Stimulated activated CD8-positive, alpha-beta memory T cell treated with anti-CD3 and anti-CD28 coated beads, Interleukin-12 subunit alpha, Interleukin-12 subunit beta, amount 100 ng/mL, for 1 hour (primary cell): Measurements from ENCODE around the gene SLC43A3.

Experiments
- DNase-seq: peaks from one replicate; pipeline ENCODE4 v3.0.0-alpha.2; 2020; ENCODE audit warnings: low read depth

SLC43A3 gene

DNA sequence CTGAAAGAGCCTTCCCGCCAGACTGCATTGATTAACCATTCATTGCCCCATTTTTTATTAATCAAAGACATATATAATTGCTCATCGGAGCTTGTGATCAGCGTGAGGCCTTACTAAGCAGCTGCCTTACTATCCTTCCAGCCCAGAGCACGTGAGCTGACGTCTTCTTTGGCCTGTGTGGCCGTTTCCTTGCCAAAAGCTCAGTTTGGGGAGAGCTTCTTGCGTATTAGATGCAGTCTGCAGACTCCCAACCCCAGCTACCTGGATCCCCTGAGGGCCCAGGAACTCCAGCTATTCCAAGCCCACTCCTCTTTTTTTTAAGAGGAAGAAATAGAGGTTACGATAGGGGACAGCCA is 784 bp upstream of the SLC43A3 start:
- DNase-seq = no peak

DNA sequence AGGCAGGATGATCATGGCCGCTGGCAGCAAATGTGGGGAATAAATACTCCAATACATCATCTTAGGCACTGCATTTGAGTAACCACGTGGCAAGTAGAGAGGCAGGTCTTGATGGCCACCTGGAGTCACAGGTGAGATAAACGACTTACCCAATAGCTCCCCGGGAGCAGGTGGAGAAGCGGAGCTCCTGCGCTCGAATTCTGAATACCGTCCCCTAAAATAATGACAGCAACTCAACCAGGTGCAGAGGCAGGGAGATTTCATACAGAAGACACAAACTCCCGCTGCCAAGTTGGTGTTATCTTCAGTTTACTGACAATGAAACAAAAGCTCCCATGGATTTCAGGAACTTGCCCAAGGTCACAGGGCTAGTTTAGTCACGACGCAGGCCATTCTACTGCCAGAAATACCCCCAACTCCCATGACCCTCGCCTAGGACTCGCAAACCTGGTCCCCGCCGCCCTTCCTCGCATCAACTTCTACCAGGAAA is 437 bp downstream of the SLC43A3 start:
- no peak for DNase-seq

DNA sequence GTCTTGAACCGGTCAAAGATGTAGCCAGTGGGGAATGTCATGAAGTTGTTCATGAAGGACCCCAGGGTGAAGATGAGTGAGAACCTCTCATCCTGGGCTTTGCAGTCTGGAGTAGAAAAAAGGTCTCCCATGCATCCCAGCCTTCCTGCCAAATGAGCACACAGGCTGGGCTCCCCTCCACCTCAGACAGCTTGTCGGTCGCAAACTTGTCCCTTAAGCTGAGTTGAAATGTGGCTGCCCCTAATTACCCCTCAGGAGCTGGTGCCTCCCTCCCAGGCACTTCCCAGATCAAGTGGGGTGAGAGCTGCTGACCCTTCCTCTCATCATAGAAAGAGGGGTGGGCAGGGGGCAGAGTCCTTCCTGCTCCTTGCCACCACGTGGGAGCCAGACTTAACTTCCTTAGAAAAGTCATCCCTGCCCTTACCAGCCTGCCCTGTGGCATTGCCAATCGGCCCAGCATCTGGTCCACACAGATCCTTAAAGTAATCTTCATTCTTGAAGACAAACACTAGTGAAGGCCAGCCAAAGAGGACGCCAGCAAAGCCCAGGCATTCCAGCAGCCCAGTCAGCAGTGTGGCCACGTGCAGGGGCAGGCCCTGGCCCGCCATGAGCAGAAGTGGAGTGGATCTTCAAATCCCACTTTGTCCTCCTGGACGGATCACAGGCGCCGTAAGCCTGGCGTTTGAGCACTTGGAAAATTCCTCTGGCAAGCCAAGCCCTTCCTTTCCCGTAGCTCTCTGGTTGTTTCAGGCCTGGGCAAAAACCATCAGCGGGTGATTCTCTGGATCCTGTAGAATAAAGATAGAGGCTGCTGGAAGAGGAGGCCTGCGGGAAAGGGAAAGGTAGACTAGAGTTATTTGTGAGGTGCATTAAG is 1.1 kb downstream of the SLC43A3 start:
- DNase-seq = no peak

DNA sequence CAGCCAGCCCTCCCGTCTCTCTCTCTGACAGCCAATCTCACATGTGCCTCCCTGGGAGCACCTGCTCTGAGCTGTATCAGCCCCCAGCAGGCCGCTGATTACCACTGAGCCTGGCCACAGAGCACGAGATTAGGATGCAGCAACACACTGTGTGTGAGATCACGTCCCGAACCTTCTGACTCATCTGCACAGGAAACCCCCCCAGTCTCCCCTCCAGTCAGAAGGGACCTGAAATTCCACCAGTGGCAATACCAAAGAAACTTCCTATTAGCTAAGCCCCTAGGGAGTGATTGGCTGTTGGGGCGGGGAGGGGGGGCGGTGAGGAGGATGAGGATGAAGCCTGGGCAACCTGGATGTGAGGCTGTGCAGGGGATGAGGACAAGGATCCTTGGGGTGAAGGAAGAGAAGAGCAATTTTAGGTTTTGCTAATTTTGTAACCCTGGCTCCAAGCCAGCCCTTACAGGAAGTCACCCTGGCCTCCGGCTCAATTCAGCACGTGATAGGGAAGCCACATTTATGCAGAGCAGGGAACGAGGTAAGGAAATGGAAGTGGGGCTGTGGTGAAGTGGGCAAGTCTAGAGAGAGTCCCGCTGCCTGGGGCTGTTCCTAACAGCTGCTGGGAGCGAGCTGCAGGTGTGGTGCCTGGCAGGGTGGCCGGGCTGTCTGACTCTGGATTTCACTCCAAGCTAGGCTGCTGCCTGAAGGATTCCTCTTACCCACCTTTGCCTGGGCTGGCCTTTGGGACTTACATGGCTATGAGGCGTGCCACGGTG is 1.9 kb downstream of the SLC43A3 start:
- DNase-seq = peak; percentile 80

DNA sequence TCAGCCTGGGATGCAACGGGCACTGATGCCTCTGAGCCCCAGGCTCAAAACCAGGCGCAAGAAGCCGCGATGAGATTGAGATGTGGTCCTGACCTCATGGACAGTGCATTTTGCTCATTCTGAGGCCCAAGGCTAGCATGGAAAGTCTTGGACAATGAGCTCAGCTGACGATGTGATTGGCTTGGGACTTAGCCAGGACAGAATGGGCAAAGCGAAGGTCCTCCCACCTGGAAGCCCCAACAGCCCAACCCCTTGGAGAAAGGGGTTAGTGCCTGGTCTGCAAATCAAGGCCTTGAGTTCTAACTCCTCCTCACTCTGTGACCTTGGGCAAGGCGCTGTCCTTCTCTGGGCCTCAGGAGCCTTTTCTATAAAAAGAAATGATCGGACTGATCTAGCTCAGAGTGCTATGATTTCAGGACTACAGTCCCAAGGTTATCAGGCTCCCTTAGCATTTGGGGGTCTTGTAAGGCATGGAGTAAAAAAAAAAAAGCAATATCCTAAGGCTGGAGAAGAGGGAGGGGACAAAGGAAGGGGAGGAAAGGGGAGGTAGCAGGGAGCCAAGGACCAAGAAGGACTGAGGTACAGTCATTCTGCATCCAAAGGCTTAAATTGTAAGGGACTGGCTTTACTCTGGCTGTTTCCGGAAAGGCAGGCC is 2.7 kb downstream of the SLC43A3 start:
- DNase-seq = no peak

DNA sequence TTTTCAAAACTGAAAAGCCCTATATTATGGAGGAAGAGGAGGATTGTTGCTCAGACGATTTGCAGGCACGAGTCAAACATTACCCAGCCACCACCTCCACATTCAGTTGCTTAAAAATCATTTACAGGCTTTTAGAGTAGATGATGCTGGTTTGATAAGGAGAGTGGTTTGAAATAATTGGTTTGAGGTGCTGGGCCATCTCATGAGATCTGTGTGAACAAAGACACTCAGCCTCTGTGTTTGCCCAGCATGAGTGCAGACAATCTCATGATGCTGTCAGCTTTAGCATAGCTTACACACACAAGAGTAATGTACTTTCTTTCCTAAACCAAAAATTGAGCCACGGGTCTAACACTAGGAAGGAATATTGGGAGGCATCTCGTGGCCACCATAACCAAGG is 4.3 kb downstream of the SLC43A3 start:
- DNase-seq = no peak

DNA sequence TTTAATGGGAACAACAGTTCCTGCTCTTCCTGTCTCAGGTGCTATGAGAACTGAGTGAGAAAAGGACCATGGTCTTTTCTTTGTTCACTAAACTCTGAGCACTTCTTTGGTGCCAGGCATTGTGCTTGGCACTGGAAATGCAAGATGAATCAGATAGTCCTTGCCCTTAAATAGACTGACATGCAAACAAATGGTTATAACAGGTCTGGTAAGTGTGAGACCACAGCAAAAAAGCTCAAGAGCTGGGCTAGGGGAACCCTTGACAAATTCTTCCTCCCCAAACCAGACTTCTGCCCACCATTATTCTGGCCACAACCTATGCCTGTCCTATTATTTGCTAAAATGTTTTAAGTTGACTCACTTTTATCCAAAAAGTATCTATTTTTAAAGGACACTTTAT is 5.1 kb downstream of the SLC43A3 start:
- no peak for DNase-seq

DNA sequence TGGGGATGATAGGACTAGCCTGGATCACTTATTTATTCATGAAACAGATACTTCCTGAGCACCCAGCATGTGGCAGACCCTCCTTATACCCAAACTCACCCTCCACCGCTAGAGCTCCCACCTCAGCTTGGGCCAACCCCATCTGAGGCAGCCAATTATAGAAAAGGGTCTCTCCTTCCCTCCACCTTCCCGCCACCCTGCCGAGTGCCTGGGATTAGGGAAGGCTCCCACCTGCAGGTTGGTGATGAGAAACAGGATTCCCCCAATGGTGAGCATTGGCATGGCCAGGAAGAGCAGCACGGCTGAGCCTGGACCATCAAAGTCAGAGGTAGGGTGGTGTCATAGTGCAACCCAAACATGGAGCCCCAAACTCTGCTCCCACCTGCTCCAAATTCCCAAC is 5.9 kb downstream of the SLC43A3 start:
- DNase-seq = no peak

DNA sequence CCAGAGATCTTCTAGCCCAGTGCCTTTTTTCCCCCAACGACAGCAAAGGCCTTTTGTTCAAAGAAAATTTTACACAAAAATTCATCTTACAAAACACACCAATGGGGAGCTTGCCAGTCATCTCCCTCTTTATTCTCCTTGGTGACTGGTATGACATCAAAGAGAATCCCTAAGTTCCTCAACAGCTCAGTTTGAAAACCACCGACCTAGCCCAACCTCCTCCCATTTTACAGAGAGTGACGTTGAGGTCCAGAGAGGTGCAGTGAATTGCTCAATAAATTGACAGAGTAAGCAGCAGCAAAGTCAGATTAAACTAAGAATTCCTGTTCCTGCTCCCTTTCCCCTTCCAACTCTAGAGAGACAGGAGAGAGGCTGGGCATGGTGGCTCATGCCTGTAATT is 7.8 kb downstream of the SLC43A3 start:
- no peak for DNase-seq

DNA sequence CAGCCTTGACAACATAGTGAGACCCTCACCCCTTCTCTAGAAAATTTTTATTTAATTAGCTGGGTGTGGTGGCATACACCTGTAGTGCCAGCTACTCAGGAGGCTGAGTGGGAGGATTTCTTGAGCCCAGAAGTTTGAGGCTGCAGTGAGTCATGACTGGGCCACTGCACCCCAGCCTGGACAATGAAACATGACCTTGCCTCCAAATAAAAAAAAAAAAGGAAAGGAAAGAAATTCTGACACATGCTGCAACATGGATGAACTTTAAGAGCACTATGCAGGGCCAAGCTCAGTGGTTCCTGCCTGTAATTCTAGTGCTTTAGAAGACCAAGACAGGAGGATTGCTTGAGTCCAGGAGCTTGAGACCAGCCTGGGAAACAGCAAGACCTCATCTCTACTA is 8.8 kb downstream of the SLC43A3 start:
- DNase-seq = no peak

DNA sequence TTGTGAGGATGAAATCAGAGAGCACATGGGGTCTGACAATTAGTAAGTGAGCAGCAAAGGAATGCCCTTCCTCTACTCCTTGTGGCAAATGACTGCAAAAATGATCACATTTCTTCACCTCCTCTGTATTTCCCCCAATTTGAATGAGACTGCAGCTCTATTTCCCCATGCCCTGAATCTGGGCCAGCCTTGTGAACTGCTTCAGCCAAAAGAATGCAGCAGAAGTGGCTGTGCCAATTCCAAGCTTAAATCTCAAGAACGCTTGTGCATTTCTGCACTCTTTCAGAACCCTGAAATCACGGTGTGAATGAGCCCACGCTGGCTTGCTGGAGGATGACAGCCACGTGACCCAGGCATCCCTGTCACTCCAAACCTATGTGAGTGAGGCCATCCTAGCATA is 9.9 kb downstream of the SLC43A3 start:
- no peak for DNase-seq

DNA sequence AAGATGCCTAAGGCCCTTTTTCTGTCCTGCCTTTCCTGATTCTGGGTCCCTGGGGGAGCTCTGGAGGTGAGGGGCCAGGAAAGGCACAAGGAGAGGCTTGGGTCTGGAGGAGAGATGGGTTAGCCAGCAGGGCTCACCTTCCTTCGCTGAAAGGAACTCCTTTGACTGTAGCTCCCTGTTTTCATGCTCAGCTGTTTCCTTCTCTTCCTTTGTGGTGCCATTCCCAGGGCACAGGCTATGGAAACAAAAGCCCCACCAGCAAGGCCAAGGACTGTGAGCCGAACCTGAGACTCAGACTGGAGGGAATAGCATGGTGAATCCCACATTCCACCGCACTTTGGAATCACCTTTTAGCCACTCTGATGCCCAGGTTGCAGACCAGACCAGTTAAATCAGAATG is 10.5 kb downstream of the SLC43A3 start:
- DNase-seq = no peak

DNA sequence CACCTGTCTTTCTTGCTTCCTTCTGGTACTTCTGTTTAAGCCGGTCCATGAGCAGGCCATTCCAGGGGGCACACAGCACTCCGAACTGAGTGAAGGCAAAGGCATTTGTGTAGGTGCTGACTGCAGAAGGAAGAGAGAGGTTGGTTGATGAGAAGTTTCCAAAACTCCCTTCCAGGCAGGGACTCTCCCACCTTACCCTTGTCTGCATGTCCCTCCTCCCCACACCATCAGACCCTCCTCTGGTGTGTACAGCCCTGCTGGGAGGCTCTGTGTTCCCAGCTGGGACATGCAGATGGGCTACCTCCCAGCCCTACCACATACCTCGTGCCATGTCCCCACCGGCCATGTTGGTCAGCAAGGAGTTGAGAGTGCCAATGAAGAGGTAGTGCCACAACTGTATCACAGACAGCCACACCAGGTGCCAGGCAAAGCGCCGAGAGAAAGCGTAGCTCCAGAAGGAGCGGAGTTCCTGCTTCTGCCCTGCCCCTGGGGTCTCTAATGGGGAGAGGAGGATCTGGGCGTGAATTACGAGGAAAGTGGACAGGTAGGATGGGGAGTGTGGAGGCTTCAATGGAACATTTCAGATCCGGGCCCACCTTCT is 12.2 kb downstream of the SLC43A3 start:
- no peak for DNase-seq

DNA sequence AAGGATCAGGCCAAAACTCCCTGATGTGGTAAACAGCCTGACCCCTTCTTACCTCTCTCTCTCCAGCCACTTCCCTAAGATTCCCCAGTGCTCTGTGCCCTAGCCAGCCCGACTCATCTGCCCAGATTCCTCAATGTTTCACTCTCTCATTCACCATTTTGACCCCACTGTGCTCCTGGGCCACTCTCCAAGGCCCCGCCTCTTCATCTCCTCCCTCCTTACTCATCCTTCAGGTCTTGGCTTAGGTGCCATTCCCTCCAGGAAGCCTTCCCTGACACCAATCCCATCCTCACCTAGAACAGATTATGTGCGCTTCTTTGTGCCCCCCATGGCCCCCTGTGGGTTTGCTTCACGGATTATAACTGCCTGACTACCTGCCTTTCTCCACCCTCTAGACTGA is 13.2 kb downstream of the SLC43A3 start:
- no peak for DNase-seq

DNA sequence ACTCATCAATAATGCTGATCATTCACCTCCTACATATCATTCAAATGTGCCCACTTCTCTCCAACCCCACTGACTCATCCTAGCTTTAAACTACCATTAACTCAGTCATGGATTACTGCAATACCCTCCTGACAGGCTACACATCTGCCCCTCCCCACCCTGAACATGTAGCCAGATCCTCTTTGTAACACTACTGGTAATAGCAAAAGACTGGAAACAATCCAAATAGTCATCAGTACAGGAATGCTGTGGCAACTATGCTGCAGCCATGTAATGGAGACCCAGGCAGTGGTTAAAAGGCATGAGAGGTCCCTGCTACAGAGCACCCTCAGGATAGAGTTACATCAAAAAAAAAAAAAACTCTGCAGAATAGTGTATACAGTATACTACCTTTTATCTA is 16.6 kb downstream of the SLC43A3 start:
- DNase-seq = no peak

DNA sequence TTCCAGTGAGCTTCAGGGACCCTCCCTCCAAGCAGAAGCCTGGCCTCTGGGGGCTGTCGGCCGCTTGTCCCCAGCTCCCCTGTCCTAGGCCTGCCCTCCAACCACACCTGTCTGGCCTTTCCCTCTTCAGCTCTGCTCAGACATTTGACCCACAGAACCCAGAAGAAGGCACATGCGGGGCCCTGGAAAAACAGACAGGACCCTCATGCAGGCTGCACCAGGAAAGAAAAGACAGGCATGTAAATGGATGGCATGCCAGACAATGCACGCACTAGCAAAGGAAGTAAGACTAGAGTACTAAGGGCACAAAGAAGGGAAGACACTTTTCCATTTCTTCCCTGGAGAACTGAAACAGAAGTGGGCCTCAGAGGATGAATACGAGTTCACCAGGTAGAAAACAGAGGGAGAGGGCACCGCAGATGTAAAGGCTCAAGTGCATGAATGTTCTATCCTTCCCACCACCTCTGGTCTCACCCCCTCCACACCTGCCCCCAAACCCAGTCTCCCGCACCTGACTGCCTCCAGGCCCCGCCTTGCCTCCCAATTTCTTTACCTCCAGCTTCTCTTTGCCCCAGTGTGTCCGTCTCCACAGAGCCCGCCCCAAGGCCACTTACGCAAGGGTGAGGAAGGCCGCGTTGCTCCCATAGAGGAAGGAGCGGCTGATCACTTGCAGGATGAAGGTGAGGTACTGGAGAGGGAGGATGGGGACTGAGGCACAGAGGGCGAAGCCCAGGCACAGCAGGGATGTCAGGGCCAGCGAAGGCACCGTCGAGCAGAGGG is 17.4 kb downstream of the SLC43A3 start:
- DNase-seq = no peak

DNA sequence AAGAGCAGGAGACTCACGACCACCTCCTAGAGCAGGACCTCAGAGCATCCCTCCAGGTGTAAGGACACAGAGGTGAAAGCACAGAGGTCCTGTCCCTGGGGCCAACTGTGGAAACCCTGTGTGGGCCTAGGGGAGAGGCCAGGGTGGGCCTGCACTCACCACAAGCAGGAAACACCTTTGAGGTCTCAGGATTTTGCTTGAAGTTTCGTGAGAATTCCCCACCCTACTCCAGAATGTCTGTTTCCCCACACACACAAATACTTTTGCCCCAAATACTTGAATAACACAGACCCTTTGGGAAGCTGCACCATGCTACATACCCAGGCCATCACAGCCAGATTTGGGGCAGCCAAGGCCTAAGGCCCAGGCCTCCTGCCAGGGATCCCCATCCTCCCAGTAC is 18.1 kb downstream of the SLC43A3 start:
- no peak for DNase-seq

DNA sequence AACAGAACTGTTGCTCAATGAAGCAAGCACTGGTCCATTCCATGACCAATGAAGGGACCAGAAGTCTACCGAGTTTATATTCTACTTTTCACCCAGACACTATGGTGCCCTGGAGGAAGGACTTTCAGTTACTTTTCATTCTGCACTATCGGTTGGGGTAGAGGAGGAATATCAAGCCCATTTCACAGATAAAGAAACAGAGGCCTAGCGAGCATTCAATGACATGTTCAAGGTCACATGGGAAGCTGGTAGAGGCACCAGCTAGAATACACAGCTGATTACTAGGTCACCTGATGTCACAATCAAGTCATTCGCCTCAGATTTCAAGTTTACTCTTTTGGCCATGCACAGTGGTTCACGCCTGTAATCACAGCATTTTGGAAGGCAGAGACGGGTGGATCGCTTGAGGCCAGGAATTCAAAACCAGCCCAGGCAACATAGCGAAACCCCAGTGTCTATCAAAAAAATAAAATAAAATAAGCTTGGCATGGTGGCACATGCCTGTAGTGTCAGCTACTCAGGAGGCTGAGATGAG is 18.9 kb downstream of the SLC43A3 start:
- no peak for DNase-seq

DNA sequence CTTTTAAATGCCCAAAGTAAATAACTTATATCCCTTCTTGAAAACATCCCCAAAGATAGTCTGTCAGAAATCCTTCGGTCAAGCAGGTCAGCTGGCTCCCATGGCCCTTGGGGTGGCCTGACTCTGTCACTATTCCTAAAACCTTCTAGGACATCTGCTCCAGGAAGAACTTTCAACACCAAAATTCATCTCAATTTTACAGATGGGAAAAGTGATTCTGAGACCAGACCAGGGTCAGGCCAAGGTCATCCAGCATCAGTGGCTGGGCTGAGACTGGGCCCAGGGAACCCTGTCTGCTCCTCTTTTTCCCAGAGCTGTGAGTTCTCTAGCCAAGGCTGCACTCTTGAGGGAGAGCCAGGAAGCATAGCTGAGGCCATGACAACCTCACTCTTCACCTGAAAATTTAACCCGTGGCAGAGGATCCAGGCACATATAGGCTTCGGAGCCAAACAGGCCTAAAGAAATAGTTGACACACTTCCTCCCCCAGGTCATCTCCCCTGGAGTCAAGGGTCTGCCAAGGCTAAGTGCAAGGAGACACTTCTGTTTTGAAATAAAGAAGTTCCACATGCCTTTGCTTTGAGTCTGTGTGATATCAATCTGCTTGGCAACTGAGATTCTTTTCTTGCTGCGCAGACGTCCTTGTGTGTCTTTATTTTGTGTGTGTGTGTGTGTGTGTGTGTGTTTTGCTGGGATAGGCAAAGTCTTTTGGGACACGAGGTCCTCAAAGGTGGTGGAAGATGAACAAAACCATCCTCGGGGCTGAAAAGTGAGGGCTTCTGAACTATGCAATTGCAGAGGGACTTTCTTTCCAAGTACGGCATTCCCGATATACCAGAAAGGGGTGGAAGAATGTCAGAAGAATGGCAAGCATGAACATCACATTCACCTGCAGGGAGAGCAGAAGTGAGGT is 19.7 kb downstream of the SLC43A3 start:
- DNase-seq = no peak

DNA sequence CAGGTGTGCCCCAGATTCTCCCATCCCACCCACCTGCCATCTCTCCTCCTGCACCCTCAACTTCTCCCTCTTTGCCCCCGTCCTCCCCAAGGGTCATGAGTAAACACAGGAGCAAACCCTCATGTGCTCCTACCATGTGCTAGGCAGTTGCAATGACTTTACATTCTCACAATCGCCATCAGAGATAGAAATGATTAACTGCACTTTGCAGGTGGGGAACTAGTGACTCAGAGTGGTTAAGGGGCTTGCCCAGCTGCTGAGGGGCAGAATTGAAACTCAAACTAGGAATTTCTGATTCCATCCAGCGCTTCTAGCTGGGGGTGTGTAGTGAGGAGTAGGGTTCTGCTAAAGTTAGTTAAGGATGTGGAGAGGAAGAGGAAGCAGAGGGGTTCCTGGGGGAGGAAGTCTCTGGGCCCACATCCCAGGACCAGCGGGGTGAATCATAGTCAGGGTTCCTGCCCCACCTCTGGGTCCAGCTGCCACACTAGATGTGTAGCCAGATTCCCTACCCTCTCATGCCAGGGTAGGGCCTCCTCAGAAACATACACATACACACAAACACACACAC is 20.5 kb downstream of the SLC43A3 start:
- no peak for DNase-seq
